Muscle of leg (tissue), 11 donors: ENCODE results near the gene HLA-DOA. TPM values are rescaled to one million over a fixed set of nuclear protein-coding genes. Genes with fewer than 3 reads are reported as not detected.
A peak's percentile ranks its signal among the peaks of the same experiment; 100 is the strongest.

ENCODE experiments used
- DNase-seq: peaks from one replicate; pipeline ENCODE4 v3.0.0; 2013
- H3K27ac ChIP-seq: one replicate; pipeline ENCODE4 v1.5.1; 2013; ENCODE audit warnings: mild to moderate bottlenecking, low read length, control low read depth
- H3K27me3 ChIP-seq: one replicate; pipeline ENCODE4 v1.6.1; 2013; ENCODE audit warnings: low read length; ENCODE audit not compliant: control insufficient read depth, insufficient read depth
- H3K36me3 ChIP-seq: one replicate; pipeline ENCODE4 v1.6.1; 2013; ENCODE audit warnings: low read length; ENCODE audit not compliant: control insufficient read depth, insufficient read depth
- H3K4me1 ChIP-seq: one replicate; pipeline ENCODE4 v1.6.1; 2013; ENCODE audit warnings: low read length; ENCODE audit not compliant: control insufficient read depth, insufficient read depth
- H3K4me3 ChIP-seq: one replicate; pipeline ENCODE4 v1.5.1; 2013; ENCODE audit warnings: low read length, control low read depth
- H3K9me3 ChIP-seq: replicated peaks from 2 replicates; pipeline ENCODE4 v1.6.1; 2013; ENCODE audit warnings: low read depth, low read length; ENCODE audit not compliant: control insufficient read depth
- WGBS: methylation state at CpG from one replicate; pipeline ENCODE4 v1.1.5; 2013; ENCODE audit warnings: missing lambda C conversion rate; ENCODE audit not compliant: insufficient coverage; 5-methylcytosine and 5-hydroxymethylcytosine counted together
- polyA plus RNA-seq, 8 donors: library from polyadenylated mRNA; unstranded; fragments of 120-200 nt; gene quantifications; one replicate each; pipeline versions ENCODE4 v1.2.1 to v1.2.3, GENCODE V29; 2013; ENCODE audit warnings: inconsistent platforms in 1 of 8, low replicate concordance in 1 of 8; ENCODE audit not compliant: insufficient read length in 8 of 8, insufficient read depth in 1 of 8
- total RNA-seq: library from RNA; stranded (reverse); fragments of 120-200 nt; gene quantifications from one replicate; pipeline ENCODE4 v1.2.4, GENCODE V29; 2013

Gene HLA-DOA
- total and polyA plus RNA-seq, 9 donors, result 1.2 to 3.9 (median 2.2) TPM

DNA sequence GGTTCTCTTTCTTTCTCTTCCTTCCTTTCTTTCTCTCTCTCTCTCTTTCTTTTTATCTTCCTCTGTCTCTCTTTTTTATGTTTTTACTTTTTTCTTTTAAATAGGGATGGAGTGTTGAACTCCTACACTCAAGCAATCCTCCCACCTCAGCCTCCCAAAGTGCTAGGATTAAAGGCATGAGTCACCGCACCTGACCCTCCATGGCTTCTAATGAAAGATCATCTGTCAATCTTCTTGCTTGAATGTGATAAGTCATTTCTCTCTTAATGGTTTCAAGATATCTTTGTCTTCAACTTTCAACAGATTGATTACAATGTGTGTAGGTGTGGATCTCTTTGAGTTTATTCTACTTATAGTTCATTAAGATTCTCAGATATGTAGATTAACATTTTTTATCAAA is 25.2 kb upstream of the HLA-DOA start:
- H3K9me3 ChIP-seq, result no peaks in the 10 kb centered on the region
- peaks cover 6% of the 10 kb centered on the region for H3K27me3 ChIP-seq
- DNase-seq, result no peak
- no peak overlapping the region for H3K4me3 ChIP-seq
- H3K27ac ChIP-seq, result no peak overlapping the region
- H3K4me1 ChIP-seq, result no peaks in the 10 kb centered on the region
- no CpG with 5 or more reads among the region's 1 CpG for WGBS
- H3K36me3 ChIP-seq, result no peaks in the 10 kb centered on the region

DNA sequence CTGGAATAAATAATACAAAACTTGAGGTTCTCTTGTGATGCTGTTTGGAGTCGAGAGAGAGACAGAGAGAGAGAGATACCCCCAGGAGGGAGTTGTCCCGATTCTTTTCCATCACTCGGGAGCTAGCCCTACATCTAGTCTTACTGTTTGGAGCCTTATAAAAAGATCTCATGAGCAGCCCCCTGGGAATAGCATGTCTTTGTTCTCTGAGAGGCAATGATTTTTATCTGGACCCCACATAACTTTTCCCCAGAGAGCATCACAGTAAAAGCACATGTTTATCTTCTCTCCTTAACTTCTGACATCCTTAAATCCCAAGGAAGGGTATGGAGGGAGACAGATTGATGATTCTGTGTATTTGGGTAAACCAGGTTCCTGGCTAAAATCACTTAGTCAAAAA is 20.9 kb upstream of the HLA-DOA start:
- Histone ChIP-seq H3K4me3 (no peak overlapping the region), H3K9me3 (no peaks in the 10 kb centered on the region), H3K27me3 (peaks cover 6% of the 10 kb centered on the region), H3K36me3 (no peaks in the 10 kb centered on the region), H3K4me1 (no peaks in the 10 kb centered on the region), H3K27ac (no peak overlapping the region)
- WGBS, result no CpG with 5 or more reads among the region's 3 CpGs
- no peak for DNase-seq

DNA sequence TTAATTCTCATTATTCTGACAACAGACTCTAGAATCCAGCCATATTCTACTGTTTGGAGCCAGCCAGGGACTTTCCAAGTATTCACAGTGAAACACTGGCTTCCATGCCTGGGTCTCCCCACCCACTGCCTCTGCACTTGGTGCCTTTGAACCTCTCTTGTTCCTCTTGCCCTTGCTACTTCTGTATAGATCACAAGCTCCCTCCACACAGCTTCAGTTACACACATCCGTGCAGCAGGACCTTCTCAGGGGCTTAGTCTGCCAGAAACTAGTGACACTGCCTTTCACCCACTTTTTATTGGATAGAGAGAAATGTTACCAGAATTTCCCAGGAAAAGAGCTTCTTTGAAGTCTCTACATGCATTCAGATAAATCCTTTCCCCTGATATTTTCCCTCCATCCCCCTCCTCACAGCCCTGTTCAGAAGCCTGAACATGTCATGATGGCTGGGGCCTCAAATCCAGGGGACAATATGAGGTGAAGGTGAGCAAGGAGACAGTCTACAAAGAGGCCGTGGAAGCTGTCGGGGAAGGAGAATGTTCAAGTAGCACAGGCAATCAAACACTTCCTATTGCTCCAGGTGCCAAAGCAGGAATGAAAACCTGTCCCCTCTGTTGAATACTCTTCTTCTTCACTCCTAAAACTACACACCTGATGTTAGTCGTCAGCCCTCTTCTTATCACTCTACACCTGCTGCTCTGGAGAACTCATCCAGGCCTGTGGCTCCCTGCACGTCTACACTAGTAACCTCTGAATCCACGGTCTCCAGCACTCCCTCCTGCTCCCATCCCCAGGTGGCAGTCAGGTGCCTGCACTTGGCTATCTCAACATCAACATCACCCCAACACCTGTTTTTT is 20.2 kb upstream of the HLA-DOA start:
- no peaks in the 10 kb centered on the region for H3K4me1 ChIP-seq
- no peaks in the 10 kb centered on the region for H3K9me3 ChIP-seq
- no peak overlapping the region for H3K4me3 ChIP-seq
- peak; percentile 71 for DNase-seq
- H3K27me3 ChIP-seq, result peaks cover 6% of the 10 kb centered on the region
- peak overlapping the region; percentile 59 for H3K27ac ChIP-seq
- H3K36me3 ChIP-seq, result no peaks in the 10 kb centered on the region
- 33% methylated on average over 4 of the region's 6 CpGs for WGBS

DNA sequence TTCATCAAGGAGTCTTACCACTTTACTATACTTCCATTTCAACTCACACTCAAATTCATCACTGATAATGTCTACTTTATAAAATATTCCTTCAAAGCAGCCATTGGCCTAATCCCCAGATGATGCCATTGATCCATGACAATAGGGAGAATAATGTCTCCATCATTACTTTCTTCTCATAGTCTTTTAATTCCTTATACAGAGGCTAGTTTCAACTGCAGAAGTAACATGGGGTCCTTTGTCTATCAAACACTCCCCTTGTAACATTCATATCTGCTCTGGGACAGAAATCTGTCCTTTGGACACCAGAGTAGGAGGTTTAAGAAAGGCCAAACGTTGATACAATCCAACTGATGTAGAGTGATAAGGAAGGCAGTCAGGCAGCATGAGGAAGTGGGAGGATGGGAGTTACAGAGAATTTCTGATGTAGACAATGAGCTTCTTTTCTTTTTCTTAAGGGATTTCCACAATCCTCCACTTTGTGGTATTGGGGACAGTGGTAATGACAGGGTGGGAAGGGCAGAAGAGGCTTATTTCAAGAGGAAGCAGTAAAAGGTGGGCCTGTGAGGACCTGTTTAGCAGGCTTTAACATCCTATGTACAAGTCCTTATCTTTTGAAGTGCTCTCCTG is 18.9 kb upstream of the HLA-DOA start:
- WGBS, result 40% methylated on average over 1 of the region's 1 CpG
- H3K9me3 ChIP-seq, result no peaks in the 10 kb centered on the region
- H3K36me3 ChIP-seq, result no peaks in the 10 kb centered on the region
- no peak overlapping the region for H3K27ac ChIP-seq
- no peak for DNase-seq
- no peak overlapping the region for H3K4me3 ChIP-seq
- peaks cover 6% of the 10 kb centered on the region for H3K27me3 ChIP-seq
- H3K4me1 ChIP-seq, result no peaks in the 10 kb centered on the region

DNA sequence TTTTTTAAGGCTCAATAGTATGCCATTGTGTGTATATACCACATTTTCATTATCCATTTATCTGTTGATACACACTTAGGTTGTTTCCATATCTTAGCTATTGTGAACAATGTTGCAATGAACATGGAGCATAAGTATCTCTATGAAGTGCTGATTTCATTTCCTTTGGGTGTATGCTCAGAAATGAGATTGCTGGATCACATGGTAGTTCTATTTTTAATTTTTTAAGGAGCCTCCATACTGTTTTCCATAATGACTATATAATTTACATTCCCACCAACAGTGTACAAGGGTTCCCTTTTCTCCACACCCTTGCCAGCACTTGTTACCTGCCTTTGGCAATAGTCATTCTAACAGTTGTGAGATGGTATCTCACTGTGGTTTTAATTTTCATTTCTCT is 15.1 kb upstream of the HLA-DOA start:
- DNase-seq, result no peak
- no peaks in the 10 kb centered on the region for H3K36me3 ChIP-seq
- H3K27me3 ChIP-seq, result no peaks in the 10 kb centered on the region
- peaks cover under 1% of the 10 kb centered on the region for H3K4me1 ChIP-seq
- H3K9me3 ChIP-seq, result no peaks in the 10 kb centered on the region
- H3K27ac ChIP-seq, result no peak overlapping the region
- no peak overlapping the region for H3K4me3 ChIP-seq

DNA sequence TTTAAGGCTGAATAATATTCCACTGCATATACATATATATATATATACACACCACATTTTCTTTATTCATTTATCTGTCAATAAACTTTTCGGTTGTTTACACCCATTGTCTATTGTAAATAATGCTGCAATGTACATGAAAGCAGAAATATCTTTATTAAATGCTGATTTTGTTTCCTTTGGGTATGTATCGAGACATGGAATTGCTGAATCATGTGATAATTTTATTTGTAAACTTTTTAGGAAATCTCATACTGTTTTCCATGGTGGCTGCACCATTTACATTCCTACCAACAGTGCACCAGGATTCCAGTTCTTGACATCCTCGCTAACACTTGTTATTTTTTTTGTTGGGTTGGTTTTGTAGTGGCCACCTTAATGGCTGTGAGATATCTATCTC is 14.1 kb upstream of the HLA-DOA start:
- no peak overlapping the region for H3K4me3 ChIP-seq
- H3K27me3 ChIP-seq, result no peaks in the 10 kb centered on the region
- DNase-seq, result no peak
- H3K4me1 ChIP-seq, result peaks cover 4% of the 10 kb centered on the region
- no peak overlapping the region for H3K27ac ChIP-seq
- H3K36me3 ChIP-seq, result no peaks in the 10 kb centered on the region
- H3K9me3 ChIP-seq, result no peaks in the 10 kb centered on the region
- WGBS, result no CpG with 5 or more reads among the region's 3 CpGs

DNA sequence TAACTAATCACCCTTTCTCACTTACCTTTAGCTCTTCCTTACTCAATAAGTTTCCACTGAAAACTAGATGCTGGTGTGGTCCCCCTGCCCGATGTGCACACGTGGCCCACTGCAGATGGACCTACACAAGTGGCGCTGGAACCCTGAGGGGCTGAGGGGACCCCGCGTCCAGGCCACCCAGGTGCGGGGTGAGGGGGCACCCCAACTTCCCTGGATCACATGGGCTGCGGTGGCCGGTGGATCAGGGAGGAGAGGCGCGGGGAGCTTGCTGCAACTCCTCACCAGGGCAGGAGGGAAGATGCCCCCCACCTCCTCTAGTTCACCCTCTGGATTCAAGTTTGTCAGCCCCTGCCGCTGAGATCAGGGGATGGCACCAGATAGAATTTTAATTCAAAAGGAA is 12.5 kb upstream of the HLA-DOA start:
- no peak for DNase-seq
- Histone ChIP-seq H3K36me3 (no peaks in the 10 kb centered on the region), H3K4me3 (no peak overlapping the region), H3K27ac (no peak overlapping the region), H3K27me3 (peaks cover 2% of the 10 kb centered on the region), H3K9me3 (no peaks in the 10 kb centered on the region), H3K4me1 (peaks cover 4% of the 10 kb centered on the region)
- 86% methylated on average over 9 of the region's 11 CpGs for WGBS

DNA sequence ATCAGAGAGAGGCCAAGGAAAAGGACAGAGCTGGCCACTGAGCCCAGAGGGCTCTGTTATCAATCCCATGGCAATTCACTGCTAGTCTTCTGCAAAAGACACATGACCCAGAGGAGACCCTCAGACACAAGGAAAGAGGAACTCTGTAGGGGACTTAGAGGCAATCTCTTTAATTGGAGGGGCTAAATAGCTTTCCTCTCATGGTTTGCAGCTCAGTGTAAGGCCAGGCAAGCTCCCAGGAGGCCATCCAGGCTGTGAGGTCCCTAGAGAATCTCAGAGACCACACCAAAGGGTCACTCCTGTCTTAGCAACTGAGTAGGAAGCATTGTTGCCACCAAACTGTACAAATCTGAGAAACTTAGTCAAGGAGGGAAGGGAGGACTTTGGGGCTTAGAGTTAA is 10.0 kb upstream of the HLA-DOA start:
- Histone ChIP-seq H3K27me3 (peaks cover 10% of the 10 kb centered on the region), H3K4me3 (no peak overlapping the region), H3K36me3 (no peaks in the 10 kb centered on the region), H3K27ac (peak overlapping the region; percentile 52), H3K4me1 (peaks cover 4% of the 10 kb centered on the region), H3K9me3 (no peaks in the 10 kb centered on the region)
- no peak for DNase-seq

DNA sequence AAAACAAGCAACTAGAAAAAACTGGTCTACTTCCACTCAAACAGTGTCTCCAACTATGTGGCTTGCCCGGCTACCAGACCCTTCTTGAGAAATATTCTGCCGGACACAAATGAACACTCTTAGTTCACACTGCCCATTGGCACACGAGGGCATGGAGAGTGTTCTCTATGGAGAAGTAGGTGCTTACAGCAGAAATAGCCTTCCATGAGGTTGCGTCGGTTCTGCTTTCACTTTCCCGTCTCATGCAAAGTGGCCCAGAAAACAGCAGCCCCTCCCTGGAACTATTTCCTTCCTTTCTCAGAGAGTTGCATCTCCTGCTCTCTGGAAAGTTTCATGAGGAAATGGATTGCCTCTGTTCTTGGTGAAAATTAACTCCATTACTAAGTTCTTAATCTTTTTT is 9.5 kb upstream of the HLA-DOA start:
- no CpG with 5 or more reads among the region's 6 CpGs for WGBS
- Histone ChIP-seq H3K4me3 (no peak overlapping the region), H3K9me3 (no peaks in the 10 kb centered on the region), H3K36me3 (no peaks in the 10 kb centered on the region), H3K27ac (peak overlapping the region; percentile 52), H3K27me3 (peaks cover 10% of the 10 kb centered on the region), H3K4me1 (peaks cover 4% of the 10 kb centered on the region)
- DNase-seq, result peak; percentile 82

DNA sequence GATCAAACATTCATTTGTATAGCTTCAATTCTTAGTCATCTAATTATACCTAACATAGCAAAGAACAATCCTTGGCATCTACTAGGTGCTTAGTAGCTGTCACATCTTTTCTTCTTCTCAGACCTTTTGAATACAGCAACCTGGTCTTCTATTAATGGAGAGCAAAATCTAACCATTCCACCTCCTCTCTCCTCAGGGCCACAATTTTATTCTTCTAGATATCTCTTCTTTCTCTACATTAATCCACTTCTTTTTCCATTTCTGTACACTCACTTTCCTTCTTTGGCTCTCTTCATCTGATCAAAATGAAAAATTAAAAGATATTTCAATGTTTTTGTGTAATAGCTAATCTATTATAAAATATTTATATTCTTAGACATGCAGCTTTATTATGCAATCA is 9.0 kb upstream of the HLA-DOA start:
- no peak for DNase-seq
- Histone ChIP-seq H3K27ac (peak overlapping the region; percentile 11), H3K36me3 (no peaks in the 10 kb centered on the region), H3K27me3 (peaks cover 14% of the 10 kb centered on the region), H3K9me3 (no peaks in the 10 kb centered on the region), H3K4me1 (peaks cover 4% of the 10 kb centered on the region), H3K4me3 (no peak overlapping the region)
